Activated CD4-positive, alpha-beta T cell treated with anti-CD3 and anti-CD28 coated beads, Interleukin-2, Interleukin-6, amounts not matched to agents 100 ng/mL and 50 ng/mL, durations not matched to agents 16 hours and 8 hours (primary cell): ENCODE measurements around the gene SLC34A3.

ENCODE experiments used
- DNase-seq: peaks from one replicate; pipeline ENCODE4 v3.0.0-alpha.2; 2020

SLC34A3 gene

GRCh38 chr9:137230705-137231371 lies at the start of gene SLC34A3:
TSS of gene SLC34A3 (plus strand) at chr9:137230901. CDS start at chr9:137231703, 802 bp downstream.
- no peak for DNase-seq

DNA sequence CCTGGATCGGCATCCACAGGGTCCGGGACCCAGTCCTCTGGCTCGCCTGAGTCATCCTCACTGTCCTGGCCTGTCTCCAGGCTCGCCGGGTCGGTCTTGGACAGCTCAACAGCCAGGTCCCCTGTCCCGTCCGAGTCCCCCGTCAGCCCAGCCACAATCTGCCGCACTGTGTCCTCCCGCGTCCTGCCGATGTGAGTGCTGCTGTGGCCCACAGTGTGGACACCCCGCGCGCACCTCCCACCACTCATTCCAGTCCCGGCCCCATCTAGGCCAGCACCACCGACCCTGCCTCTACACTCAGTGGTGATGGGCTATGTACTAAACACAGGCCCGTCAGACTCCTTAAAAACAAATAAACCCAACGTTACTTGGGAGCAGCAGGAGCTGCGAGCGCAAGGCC lies 49.0 kb upstream of the SLC34A3 start:
- no peak for DNase-seq

GRCh38 chr9:137182836-137183235 lies 47.9 kb upstream of the SLC34A3 start:
- DNase-seq = no peak

- DNase-seq = no peak
These were observed 46.6 kb upstream of the SLC34A3 start for GRCh38 chr9:137183980-137184595.

DNA sequence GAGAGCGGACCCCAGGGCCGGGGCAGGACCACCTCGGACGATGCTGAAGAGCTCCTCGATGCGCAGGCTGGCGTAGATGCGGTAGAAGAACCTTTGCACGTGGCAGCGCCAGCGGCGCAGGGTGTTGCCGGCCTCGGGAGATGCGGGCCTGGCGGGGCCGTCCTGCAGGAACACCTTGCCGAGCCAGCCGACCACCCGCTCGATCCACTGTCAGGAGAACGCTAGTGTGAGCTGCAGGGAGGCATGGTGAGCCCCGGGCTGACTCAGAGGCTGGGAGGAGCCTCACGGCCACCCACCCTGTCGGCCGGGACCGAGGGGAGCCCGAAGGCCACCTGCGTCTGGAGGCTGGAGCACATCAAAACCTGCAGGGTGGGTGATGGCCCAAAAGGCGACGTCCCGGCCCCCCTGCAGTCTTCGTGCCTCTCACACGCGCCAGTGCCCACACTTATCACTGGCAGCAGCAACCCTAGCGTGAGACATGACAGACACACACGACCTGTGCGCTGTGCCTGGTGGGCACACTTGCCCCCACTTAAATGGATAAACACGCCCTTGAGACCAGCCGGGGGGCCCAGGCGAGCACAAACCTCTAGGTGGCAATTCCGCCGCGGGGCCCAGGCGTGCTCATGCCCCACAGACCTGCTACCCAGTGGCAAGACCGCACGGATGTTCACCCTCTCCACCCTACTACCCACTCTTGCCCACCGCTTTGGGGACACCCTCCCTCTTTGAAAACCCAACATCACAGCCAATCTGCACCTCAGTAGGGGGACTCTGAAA lies 45.6 kb upstream of the SLC34A3 start:
- no peak for DNase-seq

- DNase-seq = no peak
These were observed 44.8 kb upstream of the SLC34A3 start for GRCh38 chr9:137185921-137186320.

GRCh38 chr9:137186385-137186784 lies 44.3 kb upstream of the SLC34A3 start:
- DNase-seq = no peak

- DNase-seq = no peak
These were observed 43.3 kb upstream of the SLC34A3 start for GRCh38 chr9:137187386-137187785.

DNA sequence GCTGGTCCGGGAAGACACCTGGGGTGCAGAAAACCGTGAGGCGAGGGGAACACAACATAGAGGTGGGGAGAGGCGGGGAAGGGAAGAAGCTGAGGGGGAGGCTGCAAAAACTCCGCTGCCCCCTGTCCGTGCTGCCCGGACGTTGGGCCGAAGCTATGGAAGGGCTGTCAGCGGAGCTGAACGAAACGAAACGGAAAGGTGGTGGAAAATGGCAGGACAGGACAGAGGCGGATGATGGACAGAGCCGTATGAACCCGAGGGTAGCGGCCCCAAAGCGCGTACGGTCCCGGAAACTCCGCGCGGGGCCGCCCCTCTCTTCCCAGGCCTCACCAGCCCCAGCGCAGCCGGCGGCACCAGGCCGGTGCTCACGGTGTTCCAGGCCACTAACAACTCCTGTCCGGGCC lies 42.6 kb upstream of the SLC34A3 start:
- no peak for DNase-seq

- DNase-seq = peak; percentile 96
These were observed 42.0 kb upstream of the SLC34A3 start, which contains the start of the genes ANAPC2 and SSNA1 for GRCh38 chr9:137188490-137189296. TSS of gene ANAPC2 (minus strand) at chr9:137188560. CDS start at chr9:137188532, 28 bp downstream. TSS of gene SSNA1 (plus strand) at chr9:137188676. CDS start at chr9:137188727, 51 bp downstream.

DNA sequence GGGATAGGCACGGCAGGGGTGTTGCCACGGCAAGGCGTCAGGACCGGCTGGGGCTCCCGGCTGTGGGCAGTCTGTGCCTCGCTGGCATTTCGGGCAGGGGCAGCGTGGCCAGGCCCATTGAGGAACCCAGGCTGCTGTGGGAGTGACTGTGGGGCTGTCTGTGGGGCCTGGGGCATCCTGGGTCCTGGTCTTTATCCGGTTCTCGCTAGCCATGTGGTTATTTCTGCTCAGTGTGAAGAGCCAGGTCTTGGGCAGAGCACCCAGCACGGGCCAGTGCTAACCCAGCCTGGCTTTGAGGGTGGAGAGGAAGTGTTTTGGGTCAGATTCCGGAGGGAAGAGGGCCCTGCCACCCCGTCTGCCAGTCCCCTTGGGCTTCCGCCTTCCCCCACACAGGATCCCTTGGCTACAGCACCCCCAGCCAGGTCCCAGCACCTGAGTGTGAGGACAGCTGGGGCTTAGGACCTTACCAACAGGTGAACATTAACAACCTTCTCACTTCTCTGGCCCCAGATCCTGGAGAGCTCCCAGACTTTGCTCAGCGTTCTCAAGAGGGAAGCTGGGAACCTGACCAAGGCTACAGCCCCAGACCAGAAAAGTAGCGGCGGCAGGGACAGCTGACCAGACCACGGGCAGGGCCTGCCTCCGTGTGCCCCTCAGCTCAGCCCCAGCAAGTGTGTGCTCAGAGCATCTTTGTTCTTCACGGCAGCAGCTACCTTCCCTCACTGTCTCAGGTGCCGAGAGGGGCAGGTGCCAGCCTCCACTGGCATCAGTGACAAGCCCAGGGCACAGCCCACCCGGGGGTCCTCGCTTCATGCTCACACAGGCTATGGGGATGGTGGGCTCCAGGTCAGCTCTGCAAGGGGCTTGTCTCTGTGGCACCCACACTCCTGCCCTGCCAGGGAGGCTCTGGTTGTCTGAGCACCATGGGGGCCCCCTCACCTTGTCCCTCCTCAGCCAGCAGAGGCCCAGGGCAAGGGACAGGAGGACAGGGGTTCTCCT lies 41.1 kb upstream of the SLC34A3 start:
- DNase-seq = no peak

- DNase-seq = no peak
These were observed 40.3 kb upstream of the SLC34A3 start for GRCh38 chr9:137190315-137190856.

- no peak for DNase-seq
These were observed 39.5 kb upstream of the SLC34A3 start for GRCh38 chr9:137191245-137191644.

GRCh38 chr9:137191691-137192447 lies 38.8 kb upstream of the SLC34A3 start:
- DNase-seq = no peak

- no peak for DNase-seq
These were observed 38.3 kb upstream of the SLC34A3 start for GRCh38 chr9:137192448-137192780.

- DNase-seq = no peak
These were observed 37.8 kb upstream of the SLC34A3 start for GRCh38 chr9:137192859-137193258.

DNA sequence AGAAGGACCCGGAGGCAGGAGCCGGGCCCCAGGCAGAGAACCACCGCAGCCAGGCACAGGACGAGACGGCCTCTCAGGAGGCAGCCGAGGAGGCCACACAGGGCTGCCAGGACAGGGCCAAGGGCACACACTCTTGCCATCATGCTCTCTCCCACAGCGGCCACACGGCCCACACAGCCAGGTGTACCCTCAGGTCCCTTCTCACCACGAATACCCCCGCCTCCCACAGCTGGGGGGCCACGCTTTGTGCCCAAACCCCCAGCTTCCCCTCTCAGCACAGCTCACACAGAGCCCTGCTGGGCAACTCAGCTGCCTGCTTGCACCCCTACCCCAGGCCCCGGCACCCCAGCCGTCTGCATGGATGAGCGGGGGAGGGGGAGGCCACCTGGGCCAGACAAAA lies 36.9 kb upstream of the SLC34A3 start:
- DNase-seq = no peak

- no peak for DNase-seq
These were observed 36.3 kb upstream of the SLC34A3 start for GRCh38 chr9:137194388-137194787.

- DNase-seq = no peak
These were observed 35.8 kb upstream of the SLC34A3 start for GRCh38 chr9:137194909-137195308.

DNA sequence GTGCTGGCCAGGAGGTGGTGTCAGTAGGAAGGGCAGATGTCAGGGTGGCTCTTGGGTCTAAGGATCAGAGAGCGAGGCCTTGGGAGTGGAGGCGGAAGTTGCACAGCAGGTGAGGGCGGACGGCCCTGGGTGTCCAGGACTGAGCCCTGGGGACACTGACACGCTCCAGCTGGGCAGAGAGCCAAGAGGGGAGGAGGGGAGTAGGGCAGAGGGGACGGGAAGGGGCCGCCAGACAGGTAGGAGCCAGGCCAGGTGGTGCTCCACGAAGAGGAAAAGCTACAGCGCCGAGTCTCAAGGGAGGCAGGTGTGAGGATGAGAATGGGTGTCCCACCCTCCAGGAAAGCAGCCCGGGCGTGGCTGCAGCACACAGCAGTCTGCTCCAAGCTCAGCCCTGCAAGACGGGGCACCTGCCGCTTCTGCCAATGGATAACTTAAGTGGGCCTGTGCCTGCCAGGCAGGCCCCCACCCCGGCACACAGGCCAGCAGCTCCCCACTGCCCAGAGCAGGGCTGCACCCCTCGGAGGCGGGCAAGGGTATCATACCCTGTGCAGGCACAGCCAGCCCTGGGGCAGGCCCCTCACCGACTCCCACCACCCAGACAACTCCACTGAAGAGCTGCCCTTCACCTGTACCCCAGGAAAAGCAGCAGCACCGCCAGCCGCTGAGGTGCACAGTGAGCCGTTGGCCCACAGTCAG lies 35.0 kb upstream of the SLC34A3 start:
- DNase-seq = no peak
